HG02884 (cell line): ENCODE measurements around the gene FGD4.
"Not testable (repeated sequence)": the region's sequence is repeated elsewhere in the genome, so short reads cannot be mapped to it uniquely, and the experiment has no call there.

Experiments
- ATAC-seq: cut with Tn5 transposase; IDR thresholded peaks from one replicate; pipeline ENCODE4 v1.9.1; 2021; ENCODE audit warnings: mild to moderate bottlenecking, moderate library complexity; ENCODE audit not compliant: unreplicated experiment

Gene FGD4

DNA sequence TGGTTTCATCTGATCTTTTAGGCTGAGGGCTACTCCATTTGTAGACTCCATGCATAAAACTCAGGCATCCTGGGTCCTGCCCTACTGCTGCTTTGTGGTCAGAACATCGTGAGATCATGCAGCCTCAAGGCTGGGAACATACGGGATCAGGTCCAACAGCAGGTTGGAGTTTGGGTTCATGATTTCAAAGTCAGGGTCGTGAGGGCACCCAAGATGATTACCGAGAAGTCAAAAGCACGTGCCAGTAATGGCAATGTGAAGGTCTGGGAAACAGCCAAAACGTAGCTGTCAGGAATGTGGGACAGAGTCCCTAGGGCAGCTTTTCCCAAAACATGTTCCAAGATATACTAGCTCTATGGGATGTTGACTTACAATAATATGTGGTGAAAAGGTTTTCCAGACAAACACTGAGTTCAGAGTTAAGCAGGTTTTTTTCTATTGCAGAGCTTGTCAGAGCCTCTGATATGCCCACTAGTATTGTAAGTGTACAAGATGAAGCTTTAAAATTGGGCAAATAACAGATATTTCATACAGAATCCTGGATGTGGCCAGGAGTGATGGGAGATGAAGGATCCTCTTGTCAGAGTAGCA is 149.4 kb downstream of the FGD4 start:
- no peak for ATAC-seq

GRCh38 chr12:32549675-32550079 is 150.3 kb downstream of the FGD4 start:
- no peak for ATAC-seq

GRCh38 chr12:32551058-32551457 is 151.7 kb downstream of the FGD4 start:
- ATAC-seq, result no peak

- peak; percentile 98 for ATAC-seq
Observed at GRCh38 chr12:32558903-32559302, 159.5 kb downstream of the FGD4 start.

DNA sequence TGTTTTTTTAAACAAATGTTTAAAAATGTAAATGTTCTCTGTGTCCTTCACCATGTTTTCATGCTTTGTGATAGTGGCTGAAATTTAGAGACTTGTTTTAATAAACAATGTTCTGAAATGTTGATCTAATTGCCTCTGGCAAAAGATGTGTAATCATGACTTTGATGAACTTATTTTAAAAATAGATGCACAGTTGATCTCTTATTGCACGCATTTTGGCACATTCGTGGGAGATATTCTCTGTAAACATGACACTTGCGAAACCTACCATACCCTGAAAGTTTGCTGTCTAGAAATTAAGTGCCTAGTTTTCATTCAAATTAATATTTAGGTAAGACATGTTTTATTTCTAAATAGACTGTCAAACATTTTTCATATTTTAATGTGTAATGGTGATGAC is 160.1 kb downstream of the FGD4 start:
- ATAC-seq, result no peak

GRCh38 chr12:32560520-32560919 is 161.2 kb downstream of the FGD4 start:
- no peak for ATAC-seq

GRCh38 chr12:32561931-32562341 is 162.6 kb downstream of the FGD4 start:
- no peak for ATAC-seq

GRCh38 chr12:32562413-32562812 is 163.1 kb downstream of the FGD4 start:
- not testable (repeated sequence) for ATAC-seq

GRCh38 chr12:32566663-32567295 is 167.4 kb downstream of the FGD4 start:
- no peak for ATAC-seq

GRCh38 chr12:32567296-32567674 is 167.9 kb downstream of the FGD4 start:
- no peak for ATAC-seq

DNA sequence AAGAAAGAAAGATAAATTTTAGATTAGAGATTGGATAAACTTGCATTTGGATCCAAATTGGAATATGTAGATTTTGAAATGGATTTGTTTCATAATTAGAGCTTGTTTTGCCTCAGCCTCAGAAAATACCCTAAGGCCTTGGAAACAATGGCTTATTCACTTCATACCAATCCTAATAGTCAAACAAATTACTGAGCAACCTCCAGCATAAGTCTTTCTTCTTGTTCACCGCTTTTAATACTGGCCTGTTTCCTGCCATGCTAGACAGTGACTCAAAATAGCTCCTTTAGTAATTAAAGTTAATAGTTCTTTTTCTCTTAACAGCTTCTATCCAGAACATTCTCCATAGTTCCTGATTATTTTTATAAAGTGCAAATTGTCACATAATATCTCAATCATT is 168.9 kb downstream of the FGD4 start:
- no peak for ATAC-seq

DNA sequence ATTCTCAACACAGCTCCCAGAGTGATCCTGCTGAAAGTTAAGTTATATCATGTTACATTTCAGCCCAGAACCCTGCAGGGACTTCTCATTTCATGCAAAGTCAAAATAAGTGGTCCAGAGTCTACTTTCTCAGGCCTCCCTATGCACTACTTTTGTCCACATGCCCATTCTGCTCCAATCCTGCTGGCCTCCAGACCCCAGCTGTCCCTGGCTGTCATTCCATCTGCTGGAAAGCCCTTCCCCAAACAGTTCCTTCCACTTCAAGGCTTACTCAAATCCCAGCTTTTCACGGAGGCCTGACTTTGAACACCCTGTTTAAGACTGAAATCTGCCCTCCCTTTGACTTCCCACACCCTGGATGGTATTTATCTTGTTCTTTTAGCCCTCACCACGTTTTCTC is 169.9 kb downstream of the FGD4 start:
- ATAC-seq, result no peak

GRCh38 chr12:32574585-32574984 is 175.2 kb downstream of the FGD4 start:
- ATAC-seq, result no peak

DNA sequence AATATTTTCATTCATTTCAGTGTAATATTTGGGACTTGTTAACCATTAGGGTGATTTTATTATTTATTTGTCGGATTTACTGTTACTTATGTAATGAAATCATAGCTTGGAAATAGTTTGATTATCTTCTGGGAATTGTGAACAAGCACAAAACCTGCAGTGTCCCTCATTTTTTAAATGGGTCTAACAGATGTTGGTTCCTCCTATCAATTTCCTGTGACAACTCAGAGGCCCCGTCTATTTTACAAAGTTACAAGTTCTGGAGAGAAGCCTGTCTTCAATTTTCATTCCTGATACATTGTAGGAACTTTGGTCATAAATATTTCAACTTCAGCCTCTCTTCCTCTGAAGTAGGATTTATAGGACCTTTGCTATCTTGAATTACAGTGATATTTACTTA is 178.0 kb downstream of the FGD4 start:
- no peak for ATAC-seq

DNA sequence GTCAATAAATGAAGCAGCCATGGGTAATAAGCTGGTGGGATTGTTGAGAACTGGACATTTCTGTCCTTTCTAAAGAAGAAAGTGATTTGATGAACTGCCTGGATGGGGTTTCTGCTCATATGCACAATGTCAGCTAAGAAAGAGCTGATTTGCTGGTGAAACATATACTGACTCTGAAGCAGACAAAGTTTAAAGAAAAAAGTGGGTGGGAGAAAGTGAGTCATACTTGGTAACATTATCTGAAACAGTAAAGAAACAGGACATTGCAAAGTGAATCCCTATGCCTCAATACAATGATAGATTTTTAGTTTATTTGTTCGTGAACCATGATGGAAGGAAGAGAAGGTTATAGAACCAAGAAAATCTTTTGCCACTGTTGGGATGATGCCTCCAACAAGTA is 184.2 kb downstream of the FGD4 start:
- no peak for ATAC-seq

- no peak for ATAC-seq
Observed at GRCh38 chr12:32585680-32586079, 186.3 kb downstream of the FGD4 start.

- no peak for ATAC-seq
Observed at GRCh38 chr12:32586390-32586789, 187.0 kb downstream of the FGD4 start.

DNA sequence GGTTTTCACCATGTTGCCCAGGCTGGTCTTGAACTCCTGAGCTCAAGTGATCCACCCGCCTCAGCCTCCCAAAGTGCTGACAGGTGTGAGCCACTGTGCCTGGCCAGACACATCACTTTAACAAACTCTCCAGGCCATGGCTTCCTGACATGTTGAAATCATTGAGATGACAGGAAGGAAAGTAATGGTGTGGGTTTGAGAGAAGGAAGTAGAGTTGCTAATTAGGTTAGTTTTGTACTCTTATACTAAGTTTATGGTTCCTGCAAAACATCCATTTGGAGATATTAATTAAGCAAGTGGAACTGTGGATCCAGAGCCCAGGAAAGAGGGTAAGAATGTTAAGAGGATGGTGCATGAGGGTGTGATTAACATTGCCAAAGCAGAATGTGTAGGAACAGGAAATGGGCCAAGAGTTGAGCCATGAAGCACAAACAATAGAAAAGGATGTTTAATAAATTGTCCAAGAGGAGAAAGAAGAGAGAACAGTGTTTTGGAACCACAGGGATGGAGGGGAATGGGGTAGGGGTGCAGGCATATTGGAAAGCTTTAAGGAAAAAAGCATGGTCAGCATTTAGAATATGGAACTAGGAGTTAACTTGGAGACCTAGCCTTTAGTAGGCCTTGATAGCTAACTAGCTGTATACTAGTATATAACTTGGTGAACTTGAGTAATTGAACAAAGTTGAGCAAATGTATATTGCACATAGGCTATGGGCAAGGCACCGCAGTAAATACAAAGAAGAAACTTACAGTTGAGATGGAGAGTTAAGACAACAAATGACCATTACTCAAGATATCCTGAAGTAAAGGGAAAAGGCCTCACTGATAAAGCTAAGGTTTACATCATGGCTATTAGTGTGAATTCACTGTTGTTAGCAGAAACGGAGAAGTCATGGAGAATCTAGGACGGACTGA is 188.5 kb downstream of the FGD4 start:
- no peak for ATAC-seq

GRCh38 chr12:32588604-32589003 is 189.2 kb downstream of the FGD4 start:
- ATAC-seq, result no peak

DNA sequence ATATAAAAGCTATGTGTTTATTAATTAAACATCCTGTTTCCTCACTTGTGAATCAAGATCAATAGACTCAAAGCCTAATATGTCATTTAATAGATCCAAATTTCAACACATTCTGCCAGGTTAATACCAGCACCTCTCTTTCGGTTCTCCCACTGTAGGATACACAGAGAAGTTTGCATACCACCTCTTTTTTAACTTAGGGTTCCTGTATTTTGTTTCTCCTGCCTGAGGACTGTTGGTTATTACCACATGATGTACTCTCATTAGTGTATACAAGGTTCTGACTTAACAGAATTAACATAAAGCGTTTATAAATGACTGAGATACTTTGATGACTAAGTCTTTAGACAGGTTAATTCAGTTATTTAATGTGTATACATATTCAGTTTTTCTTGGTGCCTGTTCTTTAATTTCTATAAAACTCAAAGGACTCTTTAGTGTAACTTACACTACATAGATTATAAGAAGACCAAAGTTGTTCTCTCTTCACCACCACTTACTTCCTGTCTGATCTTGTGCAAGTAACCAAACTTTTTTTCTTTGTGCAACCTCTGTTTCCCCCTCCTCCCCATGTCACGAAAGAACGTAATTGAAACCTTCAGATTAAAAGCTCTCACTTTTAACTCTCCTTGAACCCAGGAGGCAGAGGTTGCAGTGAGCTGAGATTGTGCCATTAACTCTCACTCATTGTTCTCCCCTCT is 190.0 kb downstream of the FGD4 start:
- ATAC-seq, result no peak

- no peak for ATAC-seq
Observed at GRCh38 chr12:32595251-32595650, 195.9 kb downstream of the FGD4 start.
